ENCODE data around the gene ZBTB16.

DNA sequence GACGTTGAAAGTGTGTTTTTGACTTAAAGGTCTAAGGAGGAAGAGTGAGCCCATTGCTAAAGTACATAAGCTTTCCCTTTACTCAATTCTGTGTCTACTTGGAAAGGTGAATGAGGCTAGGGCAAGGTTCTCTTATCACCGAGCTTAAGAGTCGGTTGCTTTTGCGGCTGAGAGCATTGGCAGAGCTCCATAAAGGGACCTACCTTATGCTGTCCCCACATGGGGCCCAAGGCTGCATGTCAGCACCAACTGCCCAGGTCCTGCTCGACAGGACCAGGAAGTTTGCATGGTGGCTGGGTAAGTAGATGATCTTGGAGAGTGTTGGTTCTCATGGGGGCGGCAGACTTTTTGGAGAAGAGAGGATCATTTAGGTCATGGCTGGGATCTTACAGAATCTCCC, 91.2 kb downstream of the ZBTB16 start:
- TF ChIP-seq CTCF (IDR thresholded peaks at IDR 0.05 in 8 of 11, conservative IDR thresholded peaks at IDR 0.05 in 3 of 11) (no peak), POLR2A (IDR thresholded peaks at IDR 0.05) (no peak)

All from spleen (tissue), 7 donors.